ENCODE results near the gene NPIPB13. TPM values are rescaled to one million over a fixed set of nuclear protein-coding genes. Genes with fewer than 3 reads are reported as not detected.
"Not testable (repeated sequence)": the region's sequence is repeated elsewhere in the genome, so short reads cannot be mapped to it uniquely, and the experiment has no call there.

Gene NPIPB13
- 10 to 100 TPM in 1 of 4 donors, 1 to 10 TPM in 3; 2.8 to 14.7 (median 5.9) TPM for total RNA-seq

DNA sequence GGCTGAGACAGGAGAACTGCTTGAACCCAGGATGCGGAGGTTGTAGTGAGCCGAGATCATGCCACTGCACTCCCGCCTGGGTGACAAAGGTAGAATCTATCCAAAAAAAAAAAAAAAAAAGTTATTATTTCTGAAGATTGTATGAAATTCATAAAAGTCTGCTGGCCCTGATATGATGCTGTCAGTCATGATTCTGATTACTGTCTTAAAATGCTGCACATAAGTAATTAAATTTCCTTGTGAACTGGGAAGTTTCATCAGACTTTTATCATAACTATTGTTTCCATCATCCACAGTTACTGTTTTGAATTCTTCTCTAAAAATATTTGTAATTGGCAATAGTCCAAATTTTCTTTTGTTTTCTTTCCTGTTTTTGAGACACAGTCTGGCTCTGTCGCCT is at the start of gene NPIPB13:
NPIPB13 (minus strand) TSS at position 101 of the 400 bp plus-strand sequence. CDS start 2,906 bp downstream, outside the sequence.
- not testable (repeated sequence) for ATAC-seq (ENCODE audit: low FRiP score); DNase-seq (ENCODE audit: low spot score)

DNA sequence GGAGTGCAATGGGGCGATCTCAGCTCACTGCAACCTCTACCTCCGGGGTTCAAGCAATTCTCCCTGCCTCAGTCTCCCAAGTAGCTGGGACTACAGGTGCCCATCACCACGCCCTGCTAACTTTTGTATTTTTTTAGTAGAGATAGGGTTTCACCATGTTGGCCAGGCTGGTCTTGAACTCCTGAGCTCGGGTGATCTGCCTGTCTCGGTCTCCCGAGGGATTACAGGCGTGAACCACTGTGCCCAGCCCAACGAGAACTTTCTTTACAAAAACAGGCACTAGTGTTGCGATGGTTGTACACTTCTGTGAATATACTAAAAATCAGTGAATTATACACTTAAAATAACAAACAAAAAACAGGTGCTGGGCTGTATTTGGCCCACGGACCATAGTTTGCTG is 34.1 kb upstream of the NPIPB13 start:
- ATAC-seq (ENCODE audit: low FRiP score); DNase-seq (ENCODE audit: low spot score): not testable (repeated sequence)

DNA sequence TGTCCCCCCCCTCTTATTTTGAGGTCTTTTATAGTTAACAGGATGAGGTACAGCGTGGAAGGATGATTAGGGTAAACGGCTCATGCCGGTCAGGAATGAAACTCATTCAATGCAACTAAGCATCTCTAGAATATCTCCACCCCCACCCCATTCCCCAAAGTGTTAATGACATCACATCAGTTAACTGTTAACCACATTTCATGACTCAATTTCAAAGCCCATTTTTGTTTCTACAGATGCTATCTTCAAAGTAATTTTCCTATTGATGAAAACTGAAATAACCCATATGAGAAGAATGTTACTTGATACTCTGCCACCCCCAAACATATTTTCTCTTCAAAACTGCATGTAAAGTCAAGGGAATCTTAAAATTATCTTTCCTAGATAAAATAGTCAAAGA is 30.2 kb upstream of the NPIPB13 start:
- not testable (repeated sequence) for DNase-seq (ENCODE audit: low spot score); ATAC-seq (ENCODE audit: low FRiP score)

DNA sequence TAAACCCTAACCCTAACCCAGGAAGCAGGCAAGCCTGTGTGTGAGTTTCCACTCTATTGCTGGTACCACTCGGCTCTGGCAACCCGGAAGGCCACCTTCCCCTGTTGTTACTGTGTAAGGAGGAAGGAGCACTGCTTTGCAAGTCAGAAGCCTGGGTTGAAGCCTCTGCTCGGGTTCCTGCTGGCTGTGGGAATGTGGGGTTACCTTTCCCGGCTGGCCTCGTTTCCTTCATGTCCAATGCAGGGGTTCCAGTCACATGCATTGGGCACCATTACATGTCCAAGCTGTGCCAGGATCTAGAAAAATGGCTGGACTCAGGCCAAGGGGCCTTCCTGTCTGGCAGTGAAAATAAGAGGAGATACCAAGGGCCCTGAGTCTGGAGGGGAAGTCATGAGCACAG is 31.2 kb downstream of the NPIPB13 start:
- not testable (repeated sequence) for ATAC-seq (ENCODE audit: low FRiP score)
- peak; percentile 21 for DNase-seq (ENCODE audit: low spot score)

DNA sequence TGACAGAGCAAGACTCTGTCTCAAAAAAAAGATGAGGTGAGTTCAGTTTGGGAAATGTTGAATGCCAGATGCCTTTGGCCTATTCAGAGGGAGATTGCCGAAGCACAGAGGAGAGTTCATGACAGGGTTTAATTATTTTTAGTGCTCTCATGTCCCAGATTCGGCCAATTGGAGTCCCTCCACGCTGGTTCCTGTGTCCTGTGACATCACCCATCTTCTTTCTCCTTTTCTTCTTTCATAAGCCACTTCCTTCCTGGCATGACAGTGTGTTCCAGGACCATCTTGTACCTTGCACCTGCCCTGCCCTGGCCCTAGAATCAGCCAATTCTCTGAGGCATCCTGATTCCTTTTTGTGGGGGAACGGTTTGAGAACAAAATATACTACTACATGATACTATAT is 36.9 kb downstream of the NPIPB13 start:
- not testable (repeated sequence) for DNase-seq (ENCODE audit: low spot score); ATAC-seq (ENCODE audit: low FRiP score)

DNA sequence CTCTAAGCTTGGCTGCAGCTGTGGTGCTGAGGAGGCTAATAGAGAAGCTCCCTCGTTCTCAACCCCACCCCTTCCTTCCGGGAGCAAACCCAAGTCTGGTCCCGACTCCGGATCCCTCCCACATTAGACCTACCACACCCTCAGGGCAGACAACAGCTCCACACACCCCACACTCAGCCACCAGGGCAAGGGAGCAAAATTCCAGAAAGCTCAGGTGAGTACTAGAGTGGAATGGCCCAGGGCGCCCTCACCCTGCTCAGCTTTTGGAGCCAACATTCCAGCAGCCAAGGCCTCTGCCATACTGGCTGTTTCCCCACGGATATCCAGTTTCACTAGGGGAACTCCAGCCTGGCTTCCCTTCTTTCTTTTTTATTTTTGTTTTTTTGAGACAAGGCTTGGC is 39.2 kb downstream of the NPIPB13 start:
- ATAC-seq (ENCODE audit: low FRiP score) (peak; percentile 58), DNase-seq (ENCODE audit: low spot score) (peak; percentile 22)

DNA sequence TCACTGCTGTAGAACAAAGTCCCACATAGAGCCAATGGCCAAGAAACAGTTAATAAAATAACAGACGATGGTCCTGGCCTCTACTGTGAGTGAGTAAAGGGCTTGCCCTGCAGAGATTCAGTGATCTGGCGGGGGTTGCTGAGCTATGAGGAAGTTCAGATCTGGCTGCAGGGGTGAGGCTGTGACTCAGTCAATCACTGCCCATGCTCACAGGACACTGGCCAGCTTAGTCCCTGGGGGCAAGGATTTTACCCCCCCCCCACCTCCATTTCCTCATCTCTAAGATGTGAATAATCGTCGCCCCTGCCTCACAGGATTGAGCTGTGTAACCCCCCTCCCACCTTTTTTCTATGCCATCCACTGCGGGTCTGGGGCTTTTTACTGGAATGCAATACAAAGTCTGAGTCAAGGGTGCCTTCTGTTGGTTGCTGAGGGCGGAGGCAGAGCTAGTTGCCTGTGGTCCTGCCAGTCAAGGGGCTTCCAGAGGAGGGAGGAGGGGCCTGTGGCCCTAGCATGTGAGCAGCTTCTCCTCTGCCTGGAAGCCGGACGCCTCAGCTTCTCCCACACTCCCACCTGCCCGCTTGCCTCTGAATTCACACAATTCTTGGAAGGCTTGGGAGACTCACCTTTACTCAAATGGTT is 41.1 kb downstream of the NPIPB13 start:
- DNase-seq (ENCODE audit: low spot score) (peak; percentile 27), ATAC-seq (ENCODE audit: low FRiP score) (peak; percentile 54)

DNA sequence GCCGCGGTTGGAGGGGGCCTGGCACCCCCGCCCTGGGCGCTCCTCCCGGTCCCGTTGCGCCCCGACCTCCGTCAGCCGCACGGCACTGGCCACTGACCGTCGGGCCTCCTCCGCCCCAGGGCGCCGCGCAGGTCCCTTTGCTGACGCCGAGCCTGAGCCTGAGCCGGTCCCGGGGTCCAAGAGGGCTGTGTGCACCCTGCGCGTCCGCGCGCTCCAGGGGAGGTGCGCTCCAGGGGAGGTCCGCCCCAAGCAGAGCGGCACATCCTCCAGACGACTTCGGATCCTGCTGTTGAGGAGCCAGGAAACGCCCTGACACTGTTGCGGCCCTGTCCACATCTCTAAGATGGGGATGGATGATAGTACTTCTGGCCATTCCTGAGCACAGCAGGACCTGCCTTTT is 42.0 kb downstream of the NPIPB13 start:
- ATAC-seq (ENCODE audit: low FRiP score) = peak; percentile 2
- DNase-seq (ENCODE audit: low spot score) = not testable (repeated sequence)

DNA sequence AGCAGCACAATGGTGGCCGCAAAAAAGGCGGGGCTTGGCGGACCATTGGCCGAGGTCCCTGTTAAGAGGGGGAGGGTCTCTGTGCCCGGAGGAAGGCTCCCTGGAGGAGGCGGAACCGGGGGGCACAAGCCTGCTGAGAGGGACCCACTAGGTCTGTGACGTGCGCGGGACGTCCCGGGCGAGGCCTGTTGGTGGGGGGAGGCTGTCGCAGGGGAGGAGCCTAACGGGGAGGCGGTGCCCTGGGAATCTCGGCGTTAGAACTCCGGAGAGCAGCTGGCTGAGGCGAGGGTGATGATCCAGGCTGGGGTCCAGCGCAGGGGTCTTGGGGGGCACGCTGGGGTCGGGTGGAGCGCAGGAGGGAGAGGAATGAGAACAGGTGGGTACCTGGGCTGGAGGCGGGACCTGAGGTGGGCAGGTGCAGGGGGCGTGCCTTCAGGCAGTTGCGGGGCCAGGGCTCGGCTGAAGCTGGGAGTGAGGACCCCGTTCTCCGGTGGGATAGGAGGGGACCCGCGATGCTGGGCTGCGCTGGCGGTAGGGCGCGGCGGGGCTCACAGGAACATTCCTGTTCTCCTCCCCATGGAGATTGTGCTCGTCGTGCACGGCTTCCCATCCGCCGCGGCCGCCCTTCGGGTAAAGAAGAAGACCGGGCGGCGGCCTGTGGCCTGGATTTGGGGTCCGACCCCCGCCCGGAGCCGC is 42.6 kb downstream of the NPIPB13 start:
- ATAC-seq (ENCODE audit: low FRiP score) = peak; percentile 29
- not testable (repeated sequence) for DNase-seq (ENCODE audit: low spot score)

DNA sequence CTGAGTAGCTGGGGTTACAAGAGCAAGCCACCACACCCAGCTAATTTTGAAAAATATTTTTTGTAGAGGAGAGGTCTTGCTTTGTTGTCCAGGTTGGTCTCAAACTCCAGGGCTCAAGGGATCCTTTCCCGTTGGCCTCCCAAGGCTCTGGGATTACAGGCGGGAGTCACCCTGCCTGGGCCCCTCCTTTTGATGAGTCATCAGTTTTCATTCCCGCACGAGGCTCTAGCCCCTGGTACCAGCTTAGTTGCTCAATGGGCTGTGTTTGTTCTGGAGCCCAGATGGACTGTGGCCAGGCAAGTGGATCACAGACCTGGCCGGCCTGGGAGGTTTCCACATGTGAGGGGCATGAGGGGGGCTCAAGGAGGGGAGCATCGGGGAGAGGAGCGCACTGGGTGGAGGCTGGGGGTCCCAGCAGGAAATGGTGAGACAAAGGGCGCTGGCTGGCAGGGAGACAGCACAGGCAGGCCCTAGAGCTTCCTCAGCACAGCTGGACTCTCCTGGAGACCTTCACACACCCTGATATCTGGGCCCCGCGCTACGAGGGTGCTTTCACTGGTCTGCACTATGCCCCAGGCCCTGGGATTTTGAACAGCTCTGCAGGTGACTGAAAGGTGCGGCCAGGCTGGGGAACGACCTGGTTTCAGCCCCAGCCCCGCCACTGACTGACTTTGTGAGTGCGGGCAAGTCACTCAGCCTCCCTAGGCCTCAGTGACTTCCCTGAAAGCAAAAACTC is 48.5 kb downstream of the NPIPB13 start:
- not testable (repeated sequence) for DNase-seq (ENCODE audit: low spot score)
- peak; percentile 90 for ATAC-seq (ENCODE audit: low FRiP score)

DNA sequence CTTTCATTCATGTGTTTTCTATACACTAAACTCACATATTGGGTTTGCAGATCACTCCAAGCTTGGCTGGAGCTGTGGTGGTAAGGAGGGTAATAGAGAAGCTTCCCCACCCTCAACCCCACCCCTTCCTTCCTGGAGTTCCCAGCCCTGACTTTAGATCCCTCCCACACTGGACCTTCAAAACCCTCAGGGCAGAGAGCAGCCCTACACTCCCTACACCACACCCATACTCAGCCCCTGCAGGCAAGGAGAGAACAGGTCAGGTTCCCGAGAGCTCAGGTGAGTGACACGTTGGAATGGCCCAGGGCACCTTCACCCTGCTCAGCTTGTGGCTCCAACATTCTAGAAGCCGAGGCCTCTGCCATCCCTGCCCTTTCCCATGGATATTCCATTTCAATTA is 49.2 kb downstream of the NPIPB13 start, which contains the start of gene SULT1A3:
SULT1A3 (plus strand) TSS at position 207 of the 400 bp plus-strand sequence. CDS start 1,474 bp downstream, outside the sequence.
- peak; percentile 27 for ATAC-seq (ENCODE audit: low FRiP score)
- not testable (repeated sequence) for DNase-seq (ENCODE audit: low spot score)

Small RNA genes lying within 50 kb of the gene (small RNA-seq; reads per million reads assigned to genes)
- gene AC106782.4 = not detected

Other genes starting within 250 kb of the NPIPB13 start
- 1 to 10 TPM in 2 of 4 donors, under 1 TPM in 1, not detected in 1; 0.95 to 2.3 (median 1.2) TPM for gene DOC2A, start 237.5 kb downstream of the NPIPB13 start, total RNA-seq
- not detected for gene C16orf92, start 225.3 kb downstream of the NPIPB13 start, total RNA-seq
- not detected for gene TLCD3B, start 217.2 kb downstream of the NPIPB13 start, total RNA-seq
- 100 to 1,000 TPM; 468 to 864 (median 772) TPM for gene ALDOA, start 182.7 kb downstream of the NPIPB13 start, total RNA-seq
- gene PPP4C, start 172.5 kb downstream of the NPIPB13 start, total RNA-seq = 10 to 100 TPM; 49.8 to 59.1 (median 56.3) TPM
- under 1 TPM in 2 of 4 donors, not detected in 2; 0.36 to 0.56 TPM for gene TBX6, start 156.6 kb downstream of the NPIPB13 start, total RNA-seq
- 10 to 100 TPM; 33.0 to 93.7 (median 74.9) TPM for gene YPEL3, start 152.3 kb downstream of the NPIPB13 start, total RNA-seq
- gene GDPD3, start 134.9 kb downstream of the NPIPB13 start, total RNA-seq = 1 to 10 TPM; 1.6 to 6.3 (median 2.8) TPM
- gene MAPK3, start 125.3 kb downstream of the NPIPB13 start, total RNA-seq = 100 to 1,000 TPM in 1 of 4 donors, 10 to 100 TPM in 3; 58.1 to 149 (median 87.0) TPM
- gene CORO1A, start 64.9 kb downstream of the NPIPB13 start, total RNA-seq = 100 to 1,000 TPM in 1 of 4 donors, 10 to 100 TPM in 3; 31.6 to 109 (median 50.0) TPM
- gene BOLA2B, start 54.8 kb downstream of the NPIPB13 start, total RNA-seq = 100 to 1,000 TPM; 152 to 366 (median 206) TPM
- gene SLX1A, start 54.6 kb downstream of the NPIPB13 start, total RNA-seq = 10 to 100 TPM; 21.7 to 52.7 (median 44.2) TPM
- gene SULT1A3, start 49.2 kb downstream of the NPIPB13 start, total RNA-seq = 10 to 100 TPM; 14.0 to 32.3 (median 18.3) TPM
- gene CD2BP2, start 106.8 kb upstream of the NPIPB13 start, total RNA-seq = 10 to 100 TPM; 27.3 to 39.9 (median 35.4) TPM
- 10 to 100 TPM; 19.0 to 28.6 (median 26.7) TPM for gene TBC1D10B, start 122.0 kb upstream of the NPIPB13 start, total RNA-seq
- gene MYL11, start 126.3 kb upstream of the NPIPB13 start, total RNA-seq = not detected
- gene SEPTIN1, start 134.1 kb upstream of the NPIPB13 start, total RNA-seq = 1 to 10 TPM in 3 of 4 donors, under 1 TPM in 1; 0.93 to 2.6 (median 2.4) TPM
- gene ZNF48, start 146.9 kb upstream of the NPIPB13 start, total RNA-seq = 1 to 10 TPM; 3.4 to 5.4 (median 4.9) TPM
- 10 to 100 TPM in 2 of 4 donors, 1 to 10 TPM in 2; 8.3 to 13.6 (median 9.9) TPM for gene ZNF771, start 159.1 kb upstream of the NPIPB13 start, total RNA-seq
- gene DCTPP1, start 181.6 kb upstream of the NPIPB13 start, total RNA-seq = 10 to 100 TPM in 3 of 4 donors, 1 to 10 TPM in 1; 9.8 to 24.0 (median 14.8) TPM
- 10 to 100 TPM; 22.8 to 42.9 (median 32.1) TPM for gene SEPHS2, start 197.4 kb upstream of the NPIPB13 start, total RNA-seq
- gene ITGAL, start 224.3 kb upstream of the NPIPB13 start, total RNA-seq = 10 to 100 TPM in 1 of 4 donors, 1 to 10 TPM in 3; 1.5 to 20.2 (median 6.3) TPM